ENCODE measurements around the gene SNAPC4. TPM values are rescaled to one million over a fixed set of nuclear protein-coding genes. Genes with fewer than 3 reads are reported as not detected.

Gene SNAPC4
- total and polyA plus RNA-seq, 9 of the 15 experiments (the other 6 are each of a cell fraction or from before 2014, with no cell fraction given), result 0.21 to 21.8 (median 8.8) TPM

- TF ChIP-seq ZNF318 (IDR thresholded peaks at IDR 0.05; ENCODE audit: borderline replicate concordance in 1 of 2, low read depth in 1 of 2) (peak in 1 of 2 experiments; percentile 77; a peak in 1 of 4 replicates), NFE2 (IDR thresholded peaks at IDR 0.05; ENCODE audit: low read depth) (no peak), PYGO2 (tag; IDR thresholded peaks at IDR 0.05) (no peak), ZBTB8A (IDR thresholded peaks at IDR 0.05; ENCODE audit: partially characterized antibody) (no peak), COPS2 (conservative IDR thresholded peaks at IDR 0.05) (no peak), SMAD3 (CRISPR knock-in tag; conservative IDR thresholded peaks at IDR 0.05) (no peak), MAX (CRISPR knock-in tag; IDR thresholded peaks at IDR 0.05) (peak; percentile 87), TAL1 (IDR thresholded peaks at IDR 0.05) (no peak), IFI16 (CRISPR knock-in tag; IDR thresholded peaks at IDR 0.05) (no peak), RFX1 (IDR thresholded peaks at IDR 0.05) (no peak), ZNF197 (CRISPR knock-in tag; IDR thresholded peaks at IDR 0.05; ENCODE audit: low read depth) (no peak), PHF8 (IDR thresholded peaks at IDR 0.05; ENCODE audit: borderline replicate concordance, low read length) (no peak), TEAD1 (CRISPR knock-in tag; IDR thresholded peaks at IDR 0.05) (peak; percentile 48 to 93; a peak in 1 of 4 replicates), NCOA4 (IDR thresholded peaks at IDR 0.05; ENCODE audit: partially characterized antibody) (no peak), SRSF3 (IDR thresholded peaks at IDR 0.05; ENCODE audit: insufficient read depth, low read length) (peak; percentile 79; the same call in 1 of the 2 replicates), TAF7 (tag; IDR thresholded peaks at IDR 0.05) (no peak), ZFX (CRISPR knock-in tag; IDR thresholded peaks at IDR 0.05) (no peak), ZNF408 (CRISPR knock-in tag; IDR thresholded peaks at IDR 0.05; ENCODE audit: low read depth) (no peak), ASH1L (IDR thresholded peaks at IDR 0.05; ENCODE audit: borderline replicate concordance, low read depth, partially characterized antibody) (no peak), RBM22 (IDR thresholded peaks at IDR 0.05; ENCODE audit: low read depth, low read length, poor library complexity, severe bottlenecking) (no peak)
Measured at GRCh38 chr9:136372561-136373299, 27.2 kb downstream of the SNAPC4 start (continued).
